GM19463 (cell line): ENCODE data around the gene RAI14.
"Not testable (repeated sequence)": the region's sequence is repeated elsewhere in the genome, so short reads cannot be mapped to it uniquely, and the experiment has no call there.

Source experiments
- ATAC-seq: cut with Tn5 transposase; IDR thresholded peaks from one replicate; pipeline ENCODE4 v1.9.1; 2021; ENCODE audit warnings: mild to moderate bottlenecking, moderate library complexity; ENCODE audit not compliant: unreplicated experiment

The RAI14 gene

DNA sequence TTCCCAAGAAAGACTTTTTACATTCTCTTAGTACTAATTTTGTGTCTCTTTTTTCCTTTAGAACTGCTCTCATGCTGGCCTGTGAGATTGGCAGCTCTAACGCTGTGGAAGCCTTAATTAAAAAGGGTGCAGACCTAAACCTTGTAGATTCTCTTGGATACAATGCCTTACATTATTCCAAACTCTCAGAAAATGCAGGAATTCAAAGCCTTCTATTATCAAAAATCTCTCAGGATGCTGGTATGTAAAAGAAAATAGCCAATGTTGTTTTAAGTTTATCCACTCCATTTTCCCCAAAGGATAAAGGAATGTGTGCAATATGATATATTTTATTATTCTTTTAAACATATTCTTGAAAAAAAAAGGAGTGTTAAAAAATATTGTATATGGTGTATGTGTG, 155.6 kb downstream of the RAI14 start:
- ATAC-seq = no peak

DNA sequence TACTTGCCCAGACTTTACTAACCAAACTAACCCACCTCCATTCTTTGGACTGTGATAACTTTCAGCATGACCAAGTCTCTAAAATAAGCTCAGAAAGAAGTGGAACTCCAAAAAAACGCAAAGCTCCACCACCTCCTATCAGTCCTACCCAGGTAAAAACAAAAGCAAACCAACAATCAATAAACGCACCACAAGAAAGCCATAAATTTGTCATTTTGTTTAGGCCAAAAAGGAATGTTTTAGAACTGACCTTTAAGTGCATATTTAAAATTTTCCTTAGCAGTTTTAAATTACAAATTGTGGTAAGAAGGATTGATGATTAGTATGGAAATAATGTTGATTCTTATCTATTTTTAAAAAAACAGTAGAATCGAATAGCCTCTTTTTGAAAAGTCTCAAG, 157.4 kb downstream of the RAI14 start:
- no peak for ATAC-seq

DNA sequence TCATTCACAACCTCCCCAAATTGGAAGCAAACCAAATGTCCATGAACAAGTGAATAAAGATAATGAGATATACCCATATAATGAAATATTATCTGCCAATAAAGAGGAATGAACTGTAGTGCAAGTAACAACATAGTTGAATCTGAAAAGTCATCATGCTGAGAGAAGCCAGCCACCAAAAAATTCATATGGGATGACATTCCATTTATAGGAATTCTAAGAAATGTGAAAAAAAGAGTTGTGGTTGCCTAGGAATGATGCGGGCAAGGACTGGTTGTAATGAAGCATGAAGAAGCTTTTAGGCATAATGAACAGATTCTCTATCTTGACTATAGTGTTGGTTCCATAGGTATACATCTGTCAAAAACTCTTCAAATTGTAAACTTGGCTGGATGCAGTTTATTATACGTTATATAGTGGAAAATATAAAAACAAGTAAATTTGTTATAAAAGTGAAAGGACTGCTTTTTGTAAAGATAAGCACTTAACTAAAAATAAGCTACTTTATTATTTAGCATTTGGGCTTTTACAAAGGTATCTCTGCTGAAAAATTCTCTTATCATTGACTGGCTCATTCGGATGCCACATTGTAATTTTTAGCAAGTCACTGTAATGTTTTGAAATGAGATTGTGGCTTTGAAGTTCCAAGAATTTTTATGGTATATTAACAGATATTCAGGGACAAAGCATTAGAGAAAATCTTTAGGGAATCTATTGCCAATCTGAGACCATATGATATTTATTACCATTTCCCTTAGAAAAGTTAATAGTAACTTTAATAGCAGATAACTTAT, 161.6 kb downstream of the RAI14 start:
- ATAC-seq = no peak

DNA sequence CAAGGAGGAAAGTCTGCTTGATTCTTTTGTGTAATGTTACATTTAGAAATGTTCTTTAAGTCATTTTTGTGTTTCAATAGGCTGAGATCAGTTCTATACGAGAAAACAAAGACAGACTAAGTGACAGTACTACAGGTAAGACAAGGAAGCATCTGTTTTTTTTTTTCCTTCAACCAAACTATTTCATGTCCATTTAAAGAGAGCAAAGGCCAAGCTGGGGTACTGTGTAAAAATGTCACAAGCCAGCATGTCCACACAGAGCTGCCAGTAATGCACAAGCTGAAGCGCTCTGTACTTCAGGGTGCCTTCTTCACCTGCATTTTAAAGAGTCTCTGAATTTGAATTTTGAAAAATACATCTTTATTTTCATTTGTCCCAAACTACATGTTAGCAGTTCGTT, 162.6 kb downstream of the RAI14 start:
- ATAC-seq = no peak

DNA sequence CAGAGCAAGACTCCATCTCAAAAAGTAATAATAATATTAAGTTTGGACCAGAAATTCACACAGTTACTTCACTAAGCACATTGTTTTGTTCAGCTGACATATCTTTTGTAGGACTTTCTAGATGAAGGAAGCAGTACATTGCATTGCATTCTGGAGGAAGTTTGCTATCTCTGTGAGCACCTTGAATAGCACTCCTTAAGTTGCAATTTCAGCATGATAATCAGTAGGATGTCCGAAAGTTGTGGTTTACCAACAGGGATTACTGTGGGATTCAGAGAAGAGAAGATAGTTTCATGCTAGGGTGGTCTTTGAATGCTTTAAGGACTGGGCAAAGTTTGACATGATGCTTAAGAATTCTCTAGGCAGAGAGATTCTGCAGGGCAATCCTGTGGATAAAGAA, 164.5 kb downstream of the RAI14 start:
- no peak for ATAC-seq

DNA sequence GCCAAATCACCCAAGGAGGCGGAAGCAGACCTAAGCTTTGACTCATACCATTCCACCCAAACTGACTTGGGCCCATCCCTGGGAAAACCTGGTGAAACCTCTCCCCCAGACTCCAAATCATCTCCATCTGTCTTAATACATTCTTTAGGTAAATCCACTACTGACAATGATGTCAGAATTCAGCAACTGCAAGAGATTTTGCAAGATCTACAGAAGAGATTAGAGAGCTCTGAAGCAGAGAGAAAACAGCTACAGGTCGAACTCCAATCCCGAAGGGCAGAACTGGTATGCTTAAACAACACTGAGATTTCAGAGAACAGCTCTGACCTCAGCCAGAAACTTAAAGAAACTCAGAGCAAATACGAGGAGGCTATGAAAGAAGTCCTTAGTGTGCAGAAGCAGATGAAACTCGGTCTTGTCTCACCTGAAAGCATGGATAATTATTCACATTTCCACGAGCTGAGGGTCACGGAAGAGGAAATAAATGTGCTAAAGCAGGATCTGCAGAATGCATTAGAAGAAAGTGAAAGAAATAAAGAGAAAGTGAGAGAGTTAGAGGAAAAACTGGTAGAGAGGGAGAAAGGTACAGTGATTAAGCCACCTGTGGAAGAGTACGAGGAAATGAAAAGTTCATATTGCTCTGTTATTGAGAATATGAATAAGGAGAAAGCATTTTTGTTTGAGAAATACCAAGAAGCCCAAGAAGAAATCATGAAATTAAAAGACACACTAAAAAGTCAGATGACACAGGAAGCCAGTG, 167.0 kb downstream of the RAI14 start:
- no peak for ATAC-seq

DNA sequence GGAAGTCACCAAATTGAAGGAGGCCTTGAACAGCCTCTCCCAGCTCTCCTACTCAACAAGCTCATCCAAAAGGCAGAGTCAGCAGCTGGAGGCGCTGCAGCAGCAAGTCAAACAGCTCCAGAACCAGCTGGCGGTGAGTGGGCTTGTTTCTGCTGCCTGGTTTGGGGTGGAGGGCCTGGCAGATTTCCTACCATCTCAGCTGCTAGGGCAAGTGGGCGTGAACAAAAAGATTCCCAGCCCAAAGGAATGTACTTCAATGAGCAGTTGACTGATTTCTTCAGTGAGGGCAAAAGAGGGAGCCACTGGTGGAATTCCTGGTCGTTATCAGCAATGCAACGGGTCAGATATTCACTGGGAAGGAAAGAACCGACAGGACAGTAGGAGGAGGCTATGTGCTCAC, 170.2 kb downstream of the RAI14 start:
- no peak for ATAC-seq

DNA sequence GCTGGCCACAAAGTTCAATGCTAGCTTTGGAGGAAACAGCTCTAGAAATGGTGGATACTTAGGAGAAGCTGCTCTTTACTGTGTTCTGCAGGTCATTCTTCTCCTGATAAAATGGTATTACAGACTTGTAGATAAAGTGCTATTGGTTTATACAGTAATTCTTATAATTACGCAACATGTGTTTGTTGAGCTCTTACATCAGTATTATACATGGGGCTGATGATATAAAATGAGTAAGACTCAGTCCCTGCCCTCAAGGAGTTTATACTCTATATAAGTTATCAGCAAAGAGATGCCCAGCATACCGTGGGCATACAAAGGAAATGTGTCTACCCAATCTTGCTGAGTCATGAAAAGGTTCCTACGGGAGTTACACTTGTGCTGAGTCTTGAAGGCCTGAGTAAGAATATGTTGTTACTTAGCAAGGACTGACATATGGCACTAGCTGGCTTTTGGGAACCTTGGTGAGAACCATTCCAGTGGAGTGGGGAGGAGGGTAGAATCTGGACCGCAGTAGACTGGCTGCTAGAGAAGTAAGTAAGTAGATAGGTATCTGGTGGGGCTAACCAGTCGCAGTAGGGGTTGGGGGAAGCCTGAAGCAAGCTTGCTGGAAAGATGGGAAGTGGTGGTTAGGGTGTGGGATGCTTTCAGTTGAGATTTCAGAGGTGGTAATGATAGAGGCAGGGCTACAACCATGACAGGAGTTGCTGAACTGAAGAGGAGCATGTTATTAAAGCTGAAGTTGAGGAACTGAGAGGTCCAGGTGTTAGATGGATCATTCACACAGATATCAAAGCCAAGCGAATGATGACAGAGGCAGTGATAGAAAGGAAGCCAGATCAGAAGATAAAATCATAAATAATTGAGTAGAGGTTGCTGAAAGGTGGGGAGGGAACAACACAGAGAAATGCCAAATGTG, 171.7 kb downstream of the RAI14 start:
- ATAC-seq = no peak

DNA sequence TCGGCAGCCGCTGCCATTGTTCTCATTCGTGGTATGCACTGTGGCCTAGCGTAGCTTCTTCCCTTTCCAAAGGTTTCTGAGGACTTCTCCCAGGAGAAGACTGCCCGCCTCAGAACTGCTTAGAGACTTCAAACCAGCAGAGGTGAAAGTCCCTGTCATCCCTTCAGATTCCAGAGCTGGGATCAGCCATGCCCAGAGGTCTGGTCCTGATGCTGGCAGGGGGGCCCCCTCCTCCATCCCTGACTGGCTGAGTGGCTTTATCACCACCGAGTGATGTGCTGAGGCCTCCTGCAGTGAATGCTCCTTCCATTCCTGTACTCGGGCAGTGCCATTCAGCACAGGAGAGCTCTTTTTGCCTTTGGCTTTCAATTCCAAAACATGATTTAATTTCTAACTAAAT, 174.7 kb downstream of the RAI14 start:
- ATAC-seq = not testable (repeated sequence)

DNA sequence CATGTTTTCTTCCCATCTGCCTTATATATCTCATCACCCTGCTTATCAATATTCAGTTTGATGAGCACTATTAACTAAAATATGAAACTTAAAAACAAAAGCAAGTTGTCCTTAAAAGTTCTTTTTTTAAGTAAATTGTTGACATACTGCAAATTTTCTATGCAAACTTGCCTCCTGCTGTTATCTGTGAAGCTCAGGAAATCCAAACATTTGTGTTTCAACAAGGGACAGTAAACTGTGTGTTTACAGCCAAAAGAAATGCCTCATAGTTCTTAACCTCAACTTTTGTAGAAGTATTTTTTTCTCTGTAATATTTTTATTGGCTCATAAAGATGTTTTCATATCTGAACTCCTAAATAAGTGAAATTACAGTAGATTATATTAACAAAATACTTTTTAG, 175.2 kb downstream of the RAI14 start:
- no peak for ATAC-seq

DNA sequence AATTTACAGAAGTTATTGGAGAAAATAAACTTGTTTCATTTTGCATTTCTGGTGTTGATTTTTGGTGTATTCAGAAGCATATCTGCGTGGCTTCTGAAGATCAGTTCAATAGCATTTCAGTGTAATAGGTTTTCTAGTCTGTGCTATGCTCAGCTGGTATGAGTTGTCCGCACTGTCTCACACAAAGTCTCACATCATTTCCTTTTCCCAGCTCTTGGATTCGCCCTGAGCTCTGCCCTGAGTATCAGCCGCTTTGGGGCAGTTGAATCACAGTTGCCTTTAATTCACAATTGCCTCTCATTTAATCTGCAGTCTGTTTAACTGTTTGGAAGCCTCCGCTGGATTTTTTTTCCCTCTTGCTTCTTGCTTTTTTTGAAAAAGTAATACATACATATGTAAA, 176.4 kb downstream of the RAI14 start:
- ATAC-seq = no peak

DNA sequence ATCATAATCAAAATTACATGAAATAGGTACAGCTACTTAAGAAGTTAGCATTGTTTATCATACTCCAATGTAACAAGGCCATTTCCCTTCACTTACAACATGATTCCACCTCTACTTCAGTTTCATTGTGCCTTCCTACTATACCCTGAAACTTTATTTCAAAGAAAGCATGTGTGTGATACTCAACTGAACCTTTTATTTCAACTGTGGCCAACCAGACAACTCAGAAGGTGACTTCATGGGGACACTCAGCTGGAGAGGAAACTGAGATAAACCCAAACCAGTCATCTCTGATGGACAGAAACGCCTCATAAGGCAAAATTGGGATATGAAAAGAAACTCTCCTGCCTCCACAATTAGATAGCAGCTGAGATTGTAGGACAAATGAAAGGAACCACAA, 177.0 kb downstream of the RAI14 start:
- no peak for ATAC-seq

DNA sequence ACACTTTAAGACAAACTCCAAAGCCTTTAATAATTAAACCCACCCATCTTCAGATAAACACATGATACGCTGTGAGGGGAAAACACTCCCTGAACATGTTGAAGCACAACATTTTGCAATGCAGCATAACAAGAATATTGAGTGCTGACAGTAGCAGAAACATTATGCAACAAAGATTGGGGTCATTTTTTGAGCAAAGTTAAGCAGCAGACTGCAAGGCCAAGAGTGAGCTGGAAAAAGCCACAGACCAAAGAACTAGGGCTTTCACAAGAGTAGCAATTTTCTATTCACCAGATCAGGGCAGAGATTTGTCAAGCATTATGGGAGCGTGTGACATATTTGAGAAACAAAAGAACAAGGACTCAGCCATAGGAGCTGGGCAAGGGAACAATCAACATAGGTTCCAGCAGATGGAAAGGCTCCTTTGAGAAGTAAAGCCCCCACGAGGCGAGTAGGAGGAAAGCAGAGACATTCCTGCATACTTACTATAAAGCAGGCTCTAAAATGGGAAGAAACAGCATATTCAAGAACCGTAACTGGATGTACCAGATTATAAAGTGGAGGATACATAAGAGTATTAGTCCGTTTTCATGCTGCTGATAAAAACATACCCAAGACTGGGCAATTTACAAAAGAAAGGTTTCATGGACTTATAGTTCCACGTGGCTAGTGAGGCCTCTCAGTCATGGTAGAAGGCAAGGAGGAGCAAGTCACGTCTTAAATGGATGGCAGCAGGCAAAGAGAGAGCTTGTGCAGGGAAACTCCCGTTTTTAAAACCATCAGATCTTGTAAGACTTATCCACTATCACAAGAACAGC, 178.1 kb downstream of the RAI14 start:
- ATAC-seq = no peak

DNA sequence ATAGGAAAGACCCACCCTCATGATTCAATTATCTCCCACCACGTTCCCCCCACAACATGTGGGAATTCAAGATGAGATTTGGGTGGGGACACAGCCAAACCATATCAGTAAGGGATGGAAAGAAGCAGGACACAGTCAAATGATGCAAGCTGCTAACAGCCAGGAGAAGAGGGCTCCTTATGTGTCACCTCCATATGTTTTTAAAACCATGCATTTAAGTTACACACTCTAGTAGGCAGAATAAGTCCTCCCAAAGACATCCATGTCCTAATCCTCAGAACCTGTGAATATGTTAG, 178.6 kb downstream of the RAI14 start:
- ATAC-seq = no peak

DNA sequence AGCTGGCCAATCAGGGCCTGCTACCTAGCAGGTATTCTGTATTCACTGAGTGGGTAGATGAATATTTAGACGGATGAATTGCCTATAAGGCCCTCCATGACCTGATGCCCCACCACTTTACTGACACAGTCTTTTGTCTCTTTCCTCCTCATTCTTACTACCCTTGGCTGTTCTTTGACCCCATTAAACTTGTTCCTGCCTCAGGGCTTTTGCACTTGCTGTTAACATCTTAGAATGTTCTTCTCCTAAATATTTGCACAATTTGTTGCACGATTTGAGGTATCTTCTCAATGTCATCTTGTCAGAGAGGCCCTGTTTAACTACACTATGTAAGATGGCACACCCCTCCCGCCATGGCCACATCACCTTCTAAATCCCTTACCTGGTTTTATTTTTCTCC, 179.5 kb downstream of the RAI14 start:
- no peak for ATAC-seq

DNA sequence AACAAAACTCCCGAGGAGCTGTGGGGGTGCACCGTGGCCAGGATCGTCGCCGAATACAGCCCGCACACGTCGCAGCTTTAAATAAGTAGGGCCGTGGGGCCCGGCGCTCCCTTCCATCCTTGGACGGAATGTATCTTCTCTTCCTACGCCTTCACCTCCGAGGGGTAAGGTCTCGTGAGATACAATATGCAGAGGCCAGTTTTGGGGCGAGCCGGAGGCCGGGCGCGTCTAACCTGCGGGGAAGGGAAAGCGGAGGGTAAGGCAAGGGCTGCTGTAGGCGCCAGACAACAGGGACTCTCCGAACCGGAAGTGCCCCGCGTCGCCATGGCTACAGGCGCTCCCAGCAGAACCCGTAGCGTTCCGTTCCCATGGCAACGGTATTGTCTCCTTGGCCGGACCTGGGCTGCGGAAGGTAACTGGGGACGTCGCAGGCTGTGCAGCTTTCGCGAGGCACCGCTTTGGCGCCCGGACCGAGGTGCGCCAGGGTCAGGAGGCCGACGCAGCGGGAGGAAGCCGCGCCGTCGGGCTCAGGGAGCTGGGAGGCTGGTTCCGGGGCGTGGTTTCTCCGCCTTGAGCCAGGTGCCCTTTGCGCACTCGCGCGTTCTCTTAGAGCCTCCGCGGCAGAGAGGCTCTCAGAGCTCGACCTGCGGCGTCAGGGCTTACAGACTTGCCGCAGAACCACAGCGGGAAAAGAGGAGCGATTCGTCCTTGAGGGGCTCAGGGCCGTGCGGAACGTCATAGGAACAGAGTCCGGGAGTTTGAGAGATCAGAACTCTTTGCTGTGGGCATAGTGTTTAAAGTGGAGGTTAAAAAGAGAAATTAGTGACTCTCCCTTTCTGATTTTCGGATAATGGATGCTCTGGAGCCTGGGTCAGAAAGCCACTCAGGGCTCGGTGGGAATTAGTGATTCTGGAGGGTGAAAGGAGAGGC, 182.9 kb downstream of the RAI14 start, which contains the start of gene TTC23L:
TSS of gene TTC23L (plus strand) at position 380 of the 930 bp plus-strand sequence. CDS start 1,508 bp downstream, outside the sequence.
- peak; percentile 99 for ATAC-seq

DNA sequence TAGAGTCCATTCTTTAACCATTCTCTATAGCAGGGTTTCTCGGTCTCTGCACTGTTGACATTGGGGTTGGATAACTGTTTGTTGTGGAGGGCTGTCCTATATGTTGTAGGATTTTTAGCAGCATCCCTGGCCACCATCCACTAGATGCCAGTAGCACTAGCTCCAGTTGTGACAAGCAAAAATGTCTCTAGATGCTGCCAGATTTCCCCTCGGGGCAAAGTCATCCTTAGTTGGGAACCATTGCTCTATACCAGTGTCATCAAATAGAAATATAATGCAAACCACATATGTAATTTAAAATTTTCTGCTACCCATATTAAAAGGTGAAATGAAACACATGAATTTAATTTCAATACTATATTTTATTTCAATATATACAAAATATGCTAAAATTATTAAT, 185.7 kb downstream of the RAI14 start:
- ATAC-seq = no peak

DNA sequence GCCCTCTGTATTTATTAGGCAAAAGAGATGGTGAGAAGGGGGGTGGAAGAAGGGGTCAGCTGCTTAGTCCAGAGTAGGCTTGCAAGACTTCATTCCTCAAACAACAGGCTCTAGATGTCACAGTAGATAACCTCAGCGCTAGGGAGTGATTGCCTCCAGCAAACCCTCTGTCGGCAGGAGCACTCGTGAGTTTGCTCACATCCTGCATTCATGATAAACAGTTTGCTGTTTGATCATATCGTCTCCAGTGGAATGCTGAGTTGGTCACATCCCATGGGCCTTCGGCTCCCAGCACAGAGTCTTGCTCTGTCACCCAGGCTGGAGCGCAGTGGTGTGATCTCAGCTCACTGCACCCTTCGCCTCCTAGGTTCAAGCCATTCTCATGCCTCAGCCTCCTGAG, 186.4 kb downstream of the RAI14 start:
- no peak for ATAC-seq

DNA sequence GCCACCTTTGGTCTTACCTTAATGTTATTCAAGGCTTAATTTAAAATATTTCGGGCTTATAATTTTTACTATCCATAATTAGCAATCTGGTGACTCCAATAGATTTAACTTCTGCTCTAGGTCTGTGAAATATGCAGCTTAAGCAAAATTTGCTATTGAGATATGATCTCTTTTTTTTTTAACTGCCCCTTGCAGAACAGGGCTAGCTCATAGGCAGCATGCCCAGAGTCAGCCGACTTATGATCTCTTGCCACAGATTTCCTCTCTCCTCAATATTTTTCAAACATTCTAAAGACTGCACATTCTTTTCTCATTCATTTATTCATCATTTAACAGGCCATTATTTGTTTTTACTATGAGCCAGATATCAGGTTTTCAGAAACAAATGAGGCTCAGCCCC, 187.4 kb downstream of the RAI14 start:
- ATAC-seq = no peak

DNA sequence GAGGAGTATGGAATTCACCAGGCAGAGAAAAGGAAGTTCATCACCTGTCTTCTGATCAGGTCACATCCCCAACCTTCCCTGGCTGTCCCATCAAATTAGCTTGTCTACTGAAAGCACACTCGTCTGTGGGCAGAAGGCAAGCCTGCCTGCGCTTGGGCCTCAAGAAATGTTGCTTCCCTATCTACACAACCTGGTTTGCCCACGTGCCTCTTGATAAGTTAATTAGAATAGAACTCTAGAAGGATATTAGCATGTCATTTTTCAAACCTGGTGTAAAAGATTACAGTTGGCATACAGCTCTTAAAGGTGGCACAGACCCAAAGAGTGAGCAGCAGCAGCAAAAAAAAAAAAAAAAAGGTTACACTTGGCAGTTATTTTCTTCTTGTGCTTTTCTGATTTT, 188.0 kb downstream of the RAI14 start:
- ATAC-seq = no peak
